Measurements from ENCODE around the gene DSTN. TPM values are rescaled to one million over a fixed set of nuclear protein-coding genes. Genes with fewer than 3 reads are reported as not detected.
"Not testable (repeated sequence)": the region's sequence is repeated elsewhere in the genome, so short reads cannot be mapped to it uniquely, and the experiment has no call there.

The DSTN gene
- total RNA-seq, 1 experiment from 2014 or later: 239 TPM

DNA sequence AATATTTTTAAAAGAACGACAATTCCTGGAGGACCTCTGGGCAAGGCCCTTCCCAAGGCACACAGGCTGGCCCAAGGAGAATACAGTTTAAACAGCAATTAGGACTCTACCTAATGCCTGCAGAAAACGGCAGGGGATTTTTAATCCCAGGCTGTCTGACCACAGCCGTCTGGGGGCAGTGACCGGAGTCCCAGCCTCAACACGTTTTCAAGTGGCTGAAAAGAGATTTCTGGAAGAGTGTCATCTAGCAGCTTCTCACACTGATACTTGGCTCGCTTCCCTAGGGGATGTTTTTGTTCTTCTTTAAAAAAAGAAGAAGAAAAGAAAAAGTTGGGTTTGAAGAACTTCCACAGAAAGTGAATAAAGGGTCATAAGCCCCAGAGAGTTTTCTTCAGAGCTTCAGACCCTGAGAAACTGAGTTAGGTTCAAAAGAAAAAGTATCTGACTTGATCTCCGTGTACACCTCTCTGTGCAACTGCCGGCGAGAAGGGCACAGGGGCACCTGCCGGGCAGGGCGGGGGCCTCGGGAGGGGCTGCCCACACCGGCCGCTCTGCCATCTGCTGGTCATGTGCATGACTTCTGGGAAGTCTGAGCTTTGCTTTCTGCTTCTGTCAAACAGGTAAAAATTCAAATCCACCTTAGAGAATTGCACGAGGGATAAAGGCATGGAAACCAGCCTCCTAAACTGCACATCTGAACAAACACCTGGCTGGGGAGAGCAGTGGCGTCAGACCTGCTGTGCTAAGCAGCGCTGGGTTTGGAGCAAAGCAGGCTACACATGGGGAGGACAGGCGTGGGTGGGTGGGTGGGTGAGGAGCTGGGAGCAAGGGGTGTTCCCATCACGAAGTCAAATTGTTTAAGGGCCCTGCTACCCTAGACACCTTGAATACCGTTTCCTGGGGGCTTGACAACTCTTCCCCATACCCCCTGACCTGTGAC is 79.2 kb downstream of the DSTN start:
- no peak for DNase-seq (ENCODE audit: low read depth)

DNA sequence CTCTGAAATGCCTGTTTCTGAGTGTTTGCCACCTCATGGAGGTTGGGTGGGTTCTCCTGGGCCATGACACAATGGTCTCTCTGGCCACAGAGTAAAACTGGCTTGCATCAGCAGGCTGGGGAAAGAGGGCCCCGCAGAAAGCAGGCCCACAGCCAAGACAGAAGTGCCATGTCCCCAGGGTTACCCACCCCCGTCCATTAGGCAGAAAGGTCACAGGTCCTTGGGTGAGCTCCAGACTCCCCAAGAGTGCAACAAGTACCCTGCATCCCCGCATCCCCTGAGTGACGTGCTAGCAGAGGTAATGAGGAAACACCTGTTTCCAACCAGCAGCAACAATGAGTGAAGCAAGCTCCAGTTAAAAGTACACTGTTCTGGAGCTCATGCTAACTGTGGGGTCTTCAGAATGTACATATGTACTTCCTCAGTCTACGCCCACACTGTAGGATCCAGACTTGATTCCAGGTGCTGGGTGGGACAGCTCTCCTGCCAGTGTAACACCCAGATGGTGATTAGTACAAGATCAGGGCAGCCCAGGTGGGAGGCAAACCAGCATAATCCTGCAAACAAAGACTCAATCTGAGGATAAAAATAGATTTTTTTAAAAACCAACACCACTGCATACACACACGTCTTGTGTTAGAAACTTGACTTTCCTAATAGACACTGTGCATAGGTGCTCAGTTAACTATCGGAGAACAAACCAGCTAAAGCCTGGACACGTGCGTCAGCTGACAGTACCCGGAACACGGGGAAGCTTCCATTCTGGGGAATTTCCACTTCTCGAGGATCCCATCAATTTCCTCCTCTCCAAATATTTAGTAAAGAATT is 80.6 kb downstream of the DSTN start:
- no peak for DNase-seq (ENCODE audit: low read depth)

DNA sequence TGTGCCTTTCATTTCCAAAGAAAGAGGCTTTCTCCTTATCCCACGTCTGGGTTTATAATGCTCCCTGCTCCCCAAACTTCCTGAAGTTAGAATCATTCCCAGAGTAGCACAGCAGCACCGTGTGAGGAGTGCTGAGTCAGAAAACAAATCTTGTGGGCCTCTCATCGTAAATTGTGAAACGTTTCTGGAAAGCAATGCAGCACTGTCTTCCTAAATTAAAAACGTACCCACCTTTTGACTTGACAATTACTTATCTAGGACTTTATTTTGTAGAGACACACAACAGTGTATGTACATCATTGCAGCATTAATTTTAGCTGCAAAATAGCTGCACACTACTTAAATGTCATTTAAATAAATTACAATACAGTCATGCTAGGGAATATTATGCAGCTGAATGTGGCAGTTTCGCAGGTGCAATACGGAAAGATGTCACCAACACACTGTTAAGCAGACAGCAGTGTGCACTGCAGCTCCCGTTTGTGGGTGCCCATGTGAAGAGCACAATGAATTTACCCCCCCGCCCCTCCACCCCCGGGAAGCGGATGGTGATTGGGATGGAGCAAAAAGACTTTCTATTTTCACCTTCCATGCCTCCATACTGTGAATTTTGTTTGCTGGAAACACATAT is 81.4 kb downstream of the DSTN start:
- no peak for DNase-seq (ENCODE audit: low read depth)

DNA sequence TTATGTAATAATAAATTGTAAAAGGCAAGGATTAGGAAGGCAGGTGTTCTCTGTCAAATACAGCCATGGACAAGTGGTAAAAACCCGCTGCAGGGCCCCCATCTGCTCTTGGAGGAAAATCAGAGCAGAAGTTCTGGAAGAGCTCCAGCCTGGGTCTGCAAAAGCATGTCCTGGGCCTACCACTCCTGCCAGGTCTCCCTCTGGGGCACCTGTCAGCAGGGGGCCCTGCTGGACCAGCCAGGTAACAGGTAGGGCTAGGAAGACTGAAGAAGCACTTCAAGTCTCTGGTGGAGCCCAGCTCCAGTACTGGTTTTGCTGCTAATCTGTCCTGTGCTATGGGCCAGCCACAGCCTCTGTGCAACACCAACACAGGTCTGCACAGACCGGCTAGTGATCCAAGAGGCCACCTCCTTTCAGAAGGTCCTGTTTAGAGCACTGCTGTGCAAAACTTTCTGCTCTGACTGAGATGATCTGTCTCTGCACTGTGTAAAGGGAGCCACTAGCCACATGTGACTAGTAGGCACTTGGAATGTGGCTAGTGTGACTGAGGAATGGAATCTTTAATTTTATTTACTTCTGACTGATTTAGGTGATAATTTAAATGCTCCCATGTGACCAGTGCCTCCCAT is 82.0 kb downstream of the DSTN start:
- no peak for DNase-seq (ENCODE audit: low read depth)

DNA sequence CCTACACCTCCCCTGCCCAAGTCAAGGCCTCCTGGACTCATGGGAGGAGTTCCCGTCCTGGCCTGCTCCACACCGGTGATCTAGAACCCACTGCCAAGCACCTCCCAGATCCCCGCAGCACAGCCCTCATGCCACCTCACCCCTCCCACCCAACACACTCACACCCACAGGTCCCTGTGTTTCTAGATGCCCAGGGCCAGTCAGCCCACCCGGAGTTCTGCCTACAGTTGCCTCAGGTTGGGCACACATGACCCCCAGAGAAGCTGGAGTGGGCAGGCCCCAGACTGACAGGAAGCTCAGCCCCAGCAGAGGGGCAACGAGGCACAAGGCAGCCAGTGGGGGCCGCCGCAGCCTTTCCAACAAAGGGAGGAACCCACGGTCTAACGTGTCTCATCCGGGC is 82.5 kb downstream of the DSTN start:
- DNase-seq (ENCODE audit: low read depth): no peak

DNA sequence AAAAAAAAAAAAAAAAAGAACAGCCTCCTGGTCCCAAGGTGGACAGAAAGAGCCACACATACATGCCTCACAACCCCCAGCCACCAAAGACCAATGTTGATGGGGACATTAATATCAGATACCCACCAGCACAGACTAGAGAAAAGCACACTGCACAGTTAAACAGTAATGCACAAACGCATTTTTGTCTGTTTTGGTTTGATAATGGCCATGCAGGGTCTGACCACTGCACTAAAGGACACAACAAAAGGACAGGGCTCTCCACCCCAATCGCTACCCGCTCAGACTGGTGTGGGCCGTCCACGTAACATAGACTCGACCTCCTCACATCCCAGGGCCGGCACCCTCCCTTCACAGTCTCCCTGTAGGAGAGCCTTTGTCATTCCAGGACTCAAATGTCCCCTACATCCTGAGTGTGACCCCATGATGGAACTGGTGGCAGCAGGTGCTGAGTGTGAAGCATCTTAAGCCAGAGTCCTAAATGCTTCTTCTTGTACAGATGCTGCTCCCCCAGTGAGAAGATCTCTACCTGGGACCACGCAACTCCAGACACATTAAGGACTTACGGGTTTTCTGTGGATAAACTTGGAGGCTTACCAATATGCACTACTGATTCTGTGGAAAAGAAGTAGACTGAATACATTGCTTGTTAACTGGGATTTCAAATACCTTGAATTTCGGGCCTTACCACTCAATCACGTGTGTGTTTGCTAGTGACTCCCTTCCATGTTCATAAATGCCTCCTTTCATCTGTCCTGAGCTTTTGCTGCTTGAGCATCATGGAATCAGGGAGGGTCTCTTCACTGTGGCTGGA is 84.2 kb downstream of the DSTN start:
- no peak for DNase-seq (ENCODE audit: low read depth)

DNA sequence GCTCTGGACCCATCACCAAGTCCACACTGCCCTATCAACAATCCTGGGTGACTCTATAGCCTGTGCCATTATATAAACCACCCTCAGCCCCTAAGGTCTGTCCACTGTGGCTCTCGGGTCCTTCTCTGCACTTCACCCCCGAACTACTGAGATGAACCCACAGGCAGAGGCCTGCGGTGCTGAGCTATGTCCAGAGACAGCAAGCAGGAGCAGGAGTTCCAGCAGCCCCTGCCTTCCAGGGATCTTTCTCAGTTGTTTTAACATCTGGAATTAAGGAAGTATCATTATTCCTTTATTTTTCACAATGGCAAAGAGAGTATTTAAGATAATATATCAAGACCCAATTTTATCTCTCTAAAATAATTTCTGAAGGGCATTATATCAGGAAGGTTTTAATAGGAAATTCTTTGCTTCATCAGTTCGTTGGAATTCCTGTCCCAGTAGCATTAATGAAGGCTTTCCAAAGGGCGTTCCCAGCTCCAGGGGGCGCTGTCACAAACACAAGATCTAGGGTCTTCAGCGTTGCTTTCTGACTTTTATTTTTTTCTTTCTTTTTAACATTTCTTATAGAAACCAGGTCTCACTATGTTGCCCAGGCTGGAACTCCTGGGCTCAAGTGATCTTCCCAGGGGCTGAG is 84.9 kb downstream of the DSTN start:
- DNase-seq (ENCODE audit: low read depth): peak; percentile 16

DNA sequence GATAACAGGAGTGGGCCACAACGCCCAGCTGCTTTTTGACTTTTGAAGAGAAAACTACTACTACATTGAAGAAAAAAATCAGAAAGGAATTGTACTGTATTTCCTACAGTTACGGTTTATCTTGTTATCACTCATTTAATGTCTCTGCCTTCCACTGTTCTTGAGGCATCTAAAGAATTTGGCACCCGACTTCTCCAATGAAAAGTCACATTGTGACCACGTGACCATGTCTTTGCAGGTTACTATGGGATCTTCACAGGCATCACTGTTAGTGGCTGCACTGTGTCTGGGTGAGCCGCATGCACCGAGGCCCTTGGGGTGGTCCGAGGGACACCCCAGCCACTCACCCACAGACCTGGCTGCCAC is 85.4 kb downstream of the DSTN start:
- no peak for DNase-seq (ENCODE audit: low read depth)

DNA sequence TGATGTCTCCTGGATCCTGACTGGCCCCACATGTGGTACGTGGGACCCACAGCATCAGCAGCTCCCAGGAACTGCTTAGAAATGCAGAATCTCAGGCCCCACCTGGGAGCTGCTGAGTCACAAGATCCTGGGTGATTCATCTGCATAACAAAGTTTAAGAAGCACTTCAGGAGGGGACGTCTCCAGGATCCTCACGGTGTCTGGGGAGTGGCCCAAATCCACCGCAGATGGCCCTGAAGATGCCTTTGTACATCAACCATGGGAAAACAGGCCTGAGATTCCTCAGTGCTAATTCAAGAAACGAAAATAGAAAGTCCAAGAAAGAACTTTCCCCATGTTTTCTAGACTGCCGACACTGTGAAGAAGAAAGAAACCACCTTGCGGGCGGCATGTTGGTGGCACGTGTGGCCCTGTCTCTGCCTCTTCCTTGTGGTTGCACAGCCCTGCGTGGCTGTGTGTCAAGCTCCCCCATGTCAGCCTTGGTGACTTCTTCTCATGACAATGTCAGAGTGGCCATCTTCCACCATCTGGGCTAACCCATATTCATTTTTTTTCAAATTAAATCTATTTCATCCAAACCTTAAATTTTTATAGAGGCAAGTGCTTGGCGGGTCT is 86.1 kb downstream of the DSTN start:
- peak; percentile 49 for DNase-seq (ENCODE audit: low read depth)

DNA sequence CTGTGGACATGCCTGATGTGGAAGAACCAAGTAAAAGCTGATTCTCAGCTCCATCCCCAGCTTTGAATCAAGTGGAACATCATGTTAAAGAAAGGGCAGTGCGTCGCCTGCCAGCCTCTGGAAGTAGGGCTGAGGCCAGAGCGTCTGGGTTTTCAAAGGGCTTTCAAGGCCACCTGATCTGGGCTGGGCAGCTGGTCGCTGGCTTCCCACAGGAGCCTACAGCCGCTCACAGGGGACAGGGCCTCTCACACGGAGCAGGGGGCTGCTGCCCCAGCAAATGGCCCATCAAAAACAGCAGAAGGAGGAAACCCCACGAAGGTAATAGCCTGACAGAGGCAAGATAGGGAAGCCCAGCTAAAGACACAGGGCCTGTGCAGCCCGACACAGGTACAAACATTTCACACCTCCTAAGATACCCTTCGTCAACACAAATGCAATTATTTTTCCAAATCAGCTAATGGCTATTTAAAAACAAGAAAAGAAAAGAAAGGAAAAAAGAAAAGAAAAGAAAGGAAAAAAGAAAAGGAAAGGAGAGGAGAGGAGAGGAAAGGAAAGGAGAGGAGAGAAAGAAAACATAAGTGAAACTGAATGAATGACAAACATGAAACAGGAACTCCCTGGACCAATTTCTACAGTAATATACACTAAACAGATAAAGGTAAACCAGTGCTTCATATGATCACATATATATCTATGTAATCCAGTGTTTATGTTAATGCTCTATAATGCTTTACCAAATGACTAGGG is 87.4 kb downstream of the DSTN start:
- DNase-seq (ENCODE audit: low read depth): no peak

DNA sequence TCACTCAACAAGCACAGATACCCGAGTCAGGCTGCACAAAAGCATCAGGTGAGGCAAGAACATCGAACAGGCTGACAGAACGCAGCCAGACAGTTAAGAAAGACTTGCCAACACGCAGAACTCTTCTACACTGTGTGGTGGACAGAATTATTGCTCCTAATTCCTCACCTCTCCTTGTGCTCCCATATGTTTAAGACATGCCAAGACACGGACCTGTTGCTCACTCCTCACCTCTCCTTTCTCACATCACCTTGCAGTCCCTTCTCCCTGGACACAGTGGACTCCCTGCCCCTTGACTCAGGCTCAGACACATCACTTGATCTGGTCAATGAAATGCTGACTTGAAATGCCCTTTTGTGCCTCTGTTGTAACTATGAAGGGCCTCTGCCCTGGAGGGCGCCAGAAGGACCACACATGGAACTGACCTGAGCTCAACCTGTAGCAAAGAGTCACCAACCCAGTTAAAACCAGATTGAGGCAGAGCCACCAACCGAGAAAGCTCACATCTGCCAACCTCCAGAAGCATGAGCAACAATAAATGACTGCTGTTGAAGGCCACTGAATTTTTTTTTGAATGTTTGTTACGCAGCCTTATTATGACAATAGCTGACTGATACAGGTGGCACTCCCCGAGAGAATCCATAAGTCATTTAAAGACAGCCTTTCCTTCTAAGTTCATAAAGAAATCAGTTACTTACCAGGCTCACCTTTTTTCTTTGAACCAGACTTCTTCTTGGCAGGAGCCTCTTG is 88.2 kb downstream of the DSTN start:
- no peak for DNase-seq (ENCODE audit: low read depth)

DNA sequence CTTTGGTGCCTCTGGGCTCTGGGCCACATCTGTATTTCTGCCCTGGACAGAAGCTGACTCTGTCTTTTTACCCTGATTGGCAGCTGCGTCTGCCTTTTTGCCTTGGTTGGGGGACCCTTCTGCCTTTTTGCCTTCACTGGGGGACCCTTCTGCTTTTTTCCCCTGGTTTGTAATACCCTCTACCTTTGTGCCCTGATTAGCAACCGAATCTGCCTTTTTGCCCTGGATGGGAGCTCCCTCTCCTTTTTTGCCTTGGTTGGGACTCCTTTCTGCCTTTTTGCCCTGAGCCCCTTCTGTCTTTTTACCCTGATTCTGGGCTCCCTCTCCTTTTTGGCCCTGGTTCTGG is 88.7 kb downstream of the DSTN start:
- no peak for DNase-seq (ENCODE audit: low read depth)

DNA sequence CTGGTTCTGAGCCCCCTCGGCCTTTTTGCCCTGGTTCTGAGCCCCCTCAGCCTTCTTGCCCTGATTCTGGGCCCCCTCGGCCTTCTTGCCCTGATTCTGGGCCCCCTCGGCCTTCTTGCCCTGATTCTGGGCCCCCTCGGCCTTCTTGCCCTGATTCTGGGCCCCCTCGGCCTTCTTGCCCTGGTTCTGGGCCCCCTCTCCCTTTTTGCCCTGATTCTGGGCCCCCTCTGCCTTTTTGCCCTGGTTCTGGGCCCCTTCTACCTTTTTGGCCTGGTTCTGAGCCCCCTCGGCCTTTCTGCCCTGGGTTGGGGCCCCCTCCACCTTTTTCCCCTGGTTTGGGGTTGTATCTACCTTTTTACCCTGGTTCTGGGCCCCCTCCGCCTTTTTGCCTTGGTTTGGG is 89.5 kb downstream of the DSTN start:
- DNase-seq (ENCODE audit: low read depth): not testable (repeated sequence)

Other genes starting within 250 kb of the DSTN start
- gene BFSP1, start 38.7 kb upstream of the DSTN start, total RNA-seq (2014; rRNA removed; shearing (Covaris generic)): 0.98 and 1.7 TPM in 2 replicates
- 91.4 and 106 TPM in 2 replicates for gene RRBP1, start 112.2 kb downstream of the DSTN start, total RNA-seq (2014; rRNA removed; shearing (Covaris generic))
- gene BANF2, start 129.9 kb downstream of the DSTN start, total RNA-seq (2014; rRNA removed; shearing (Covaris generic)): not detected in 2 replicates

Data from HT1080 (cell line).